ENCODE results near the gene HECTD4. TPM values are rescaled to one million over a fixed set of nuclear protein-coding genes. Genes with fewer than 3 reads are reported as not detected.

HECTD4 gene
- total RNA-seq, 2 donors from 2014 or later, result 14.8 to 16.5 TPM

GRCh38 chr12:112153181-112153892, 228.9 kb downstream of the HECTD4 start:
- Histone ChIP-seq H3K4me1 (no peaks in the 10 kb centered on the region), H3K27me3 (no peaks in the 10 kb centered on the region), H3K4me3 (no peak overlapping the region), H3K27ac (no peak overlapping the region), H3K9me3 (no peaks in the 10 kb centered on the region), H3K36me3 (peaks cover 59% of the 10 kb centered on the region)
- peak; percentile 44 for DNase-seq (ENCODE audit: low spot score)
- TF ChIP-seq CTCF (IDR thresholded peaks at IDR 0.05), result no peak

- H3K9me3 ChIP-seq, result no peaks in the 10 kb centered on the region
- no peaks in the 10 kb centered on the region for H3K4me1 ChIP-seq
- H3K4me3 ChIP-seq, result no peak overlapping the region
- DNase-seq (ENCODE audit: low spot score), result peak; percentile 47
- no peaks in the 10 kb centered on the region for H3K27me3 ChIP-seq
- no peak for TF ChIP-seq CTCF (IDR thresholded peaks at IDR 0.05)
- no peak overlapping the region for H3K27ac ChIP-seq
- H3K36me3 ChIP-seq, result peaks cover 65% of the 10 kb centered on the region
Measured at GRCh38 chr12:112151766-112152541, 230.3 kb downstream of the HECTD4 start.

- Histone ChIP-seq H3K27me3 (no peaks in the 10 kb centered on the region), H3K9me3 (no peaks in the 10 kb centered on the region), H3K36me3 (peaks cover 78% of the 10 kb centered on the region), H3K4me3 (no peak overlapping the region), H3K4me1 (no peaks in the 10 kb centered on the region), H3K27ac (no peak overlapping the region)
- peak; percentile 16 for DNase-seq (ENCODE audit: low spot score)
- TF ChIP-seq CTCF (IDR thresholded peaks at IDR 0.05), result no peak
Measured at GRCh38 chr12:112149596-112149995, 232.6 kb downstream of the HECTD4 start.

GRCh38 chr12:112148031-112148513, 234.2 kb downstream of the HECTD4 start:
- Histone ChIP-seq H3K4me1 (no peaks in the 10 kb centered on the region), H3K27ac (no peak overlapping the region), H3K4me3 (no peak overlapping the region), H3K9me3 (no peaks in the 10 kb centered on the region), H3K36me3 (peaks cover 87% of the 10 kb centered on the region), H3K27me3 (no peaks in the 10 kb centered on the region)
- no peak for TF ChIP-seq CTCF (IDR thresholded peaks at IDR 0.05)
- no peak for DNase-seq (ENCODE audit: low spot score)

- Histone ChIP-seq H3K4me3 (no peak overlapping the region), H3K36me3 (peaks cover 87% of the 10 kb centered on the region), H3K27me3 (no peaks in the 10 kb centered on the region), H3K27ac (no peak overlapping the region), H3K9me3 (no peaks in the 10 kb centered on the region), H3K4me1 (no peaks in the 10 kb centered on the region)
- DNase-seq (ENCODE audit: low spot score), result no peak
- TF ChIP-seq CTCF (IDR thresholded peaks at IDR 0.05), result no peak
Measured at GRCh38 chr12:112146123-112146522, 236.1 kb downstream of the HECTD4 start.
